Neural crest cell (in vitro differentiated cells): Measurements from ENCODE around the gene ARL15. TPM values are rescaled to one million over a fixed set of nuclear protein-coding genes. Genes with fewer than 3 reads are reported as not detected.

Source experiments
- DNase-seq: peaks from one replicate; pipeline ENCODE4 v3.0.0; 2021; ENCODE audit warnings: low read depth, mixed read lengths, low spot score
- H3K27ac Mint-ChIP-seq: one replicate; pipeline ENCODE4 v1.8.0; 2021; ENCODE audit warnings: mild to moderate bottlenecking, mixed read lengths; ENCODE audit not compliant: unreplicated experiment
- H3K27me3 Mint-ChIP-seq: 2 replicates; pipeline ENCODE4 v1.8.0; 2021; ENCODE audit warnings: low read depth, mild to moderate bottlenecking, mixed read lengths
- H3K36me3 Mint-ChIP-seq: 2 replicates; pipeline ENCODE4 v1.8.0; 2021; ENCODE audit warnings: low read depth, mild to moderate bottlenecking, mixed read lengths
- H3K4me1 Mint-ChIP-seq: 2 replicates; pipeline ENCODE4 v1.8.0; 2021; ENCODE audit warnings: mixed read lengths
- H3K4me3 Mint-ChIP-seq: one replicate; pipeline ENCODE4 v1.8.0; 2021; ENCODE audit warnings: mild to moderate bottlenecking, mixed read lengths
- H3K9me3 Mint-ChIP-seq: 2 replicates; pipeline ENCODE4 v1.8.0; 2021; ENCODE audit warnings: mixed read lengths
- total RNA-seq: library from RNA; stranded (reverse); gene quantifications from 2 replicates; pipeline ENCODE4 v1.2.1, GENCODE V29; 2021
- TF ChIP-seq, protein P1 (sequence below): fragments of 200-600 bp; sonication (generic); conservative IDR thresholded peaks from 2 replicates; pipeline ENCODE4 v1.5.0; 2021; ENCODE audit warnings: antibody characterized with exemption, mild to moderate bottlenecking

The ARL15 gene
- total RNA-seq, 1 donor from 2014 or later = 18.4 TPM

DNA sequence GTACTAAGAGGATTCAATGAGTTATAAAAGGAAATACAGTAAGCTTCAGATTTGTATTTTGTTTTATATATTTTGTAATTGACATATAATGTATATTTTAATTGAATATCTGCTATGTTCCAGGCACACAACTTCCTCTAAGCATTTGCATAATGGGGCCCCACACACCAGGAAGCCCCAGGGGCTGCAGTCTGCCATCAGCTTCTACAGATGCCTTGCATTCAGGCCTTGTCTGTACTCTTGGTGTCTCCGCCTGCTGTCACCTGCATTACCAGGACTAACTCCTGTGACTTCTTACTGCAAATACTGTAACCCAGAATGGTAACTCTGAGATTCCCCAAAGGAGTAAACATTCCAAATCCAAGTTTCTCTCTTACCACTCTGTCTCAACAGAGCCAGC lies 20.6 kb downstream of the ARL15 start:
- Mint-ChIP-seq H3K27me3 (no peaks in the 10 kb centered on the region), H3K4me1 (peaks cover 19% of the 10 kb centered on the region), H3K9me3 (no peaks in the 10 kb centered on the region), H3K36me3 (no peaks in the 10 kb centered on the region), H3K4me3 (no peak overlapping the region), H3K27ac (no peak overlapping the region)
- no peak for DNase-seq
- TF ChIP-seq, protein P1, sequence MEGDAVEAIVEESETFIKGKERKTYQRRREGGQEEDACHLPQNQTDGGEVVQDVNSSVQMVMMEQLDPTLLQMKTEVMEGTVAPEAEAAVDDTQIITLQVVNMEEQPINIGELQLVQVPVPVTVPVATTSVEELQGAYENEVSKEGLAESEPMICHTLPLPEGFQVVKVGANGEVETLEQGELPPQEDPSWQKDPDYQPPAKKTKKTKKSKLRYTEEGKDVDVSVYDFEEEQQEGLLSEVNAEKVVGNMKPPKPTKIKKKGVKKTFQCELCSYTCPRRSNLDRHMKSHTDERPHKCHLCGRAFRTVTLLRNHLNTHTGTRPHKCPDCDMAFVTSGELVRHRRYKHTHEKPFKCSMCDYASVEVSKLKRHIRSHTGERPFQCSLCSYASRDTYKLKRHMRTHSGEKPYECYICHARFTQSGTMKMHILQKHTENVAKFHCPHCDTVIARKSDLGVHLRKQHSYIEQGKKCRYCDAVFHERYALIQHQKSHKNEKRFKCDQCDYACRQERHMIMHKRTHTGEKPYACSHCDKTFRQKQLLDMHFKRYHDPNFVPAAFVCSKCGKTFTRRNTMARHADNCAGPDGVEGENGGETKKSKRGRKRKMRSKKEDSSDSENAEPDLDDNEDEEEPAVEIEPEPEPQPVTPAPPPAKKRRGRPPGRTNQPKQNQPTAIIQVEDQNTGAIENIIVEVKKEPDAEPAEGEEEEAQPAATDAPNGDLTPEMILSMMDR = no peak

DNA sequence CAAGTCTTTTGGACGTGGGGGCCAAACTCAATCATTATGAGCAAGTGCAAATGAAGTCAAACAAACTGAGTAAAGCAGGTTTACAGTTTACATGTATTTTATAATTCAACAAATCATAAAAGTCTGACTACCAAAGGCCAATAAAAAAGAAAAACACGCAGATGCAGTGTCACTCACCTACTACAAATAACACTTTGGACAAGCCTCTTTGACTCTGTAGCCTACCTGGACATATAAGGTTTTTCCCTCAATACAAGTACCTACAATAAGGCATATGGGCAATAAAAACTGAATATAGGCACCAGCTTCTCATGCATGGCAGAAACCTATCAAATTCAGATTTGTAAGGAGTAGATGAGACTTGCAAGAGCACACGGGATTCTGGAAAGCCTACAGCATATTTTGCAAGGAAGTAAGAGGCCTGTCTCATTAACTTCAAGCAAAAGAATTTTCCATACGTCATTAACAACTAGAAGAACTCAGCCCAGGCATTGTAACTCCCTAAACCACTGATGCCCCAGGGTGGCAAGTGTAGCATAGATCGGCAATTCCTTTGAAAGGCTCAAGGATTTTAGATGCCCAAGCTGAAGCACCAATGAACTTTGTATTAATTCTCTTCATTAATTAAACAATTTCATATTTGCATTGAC lies 21.7 kb downstream of the ARL15 start:
- no peak overlapping the region for H3K27ac Mint-ChIP-seq
- H3K4me3 Mint-ChIP-seq = no peak overlapping the region
- no peaks in the 10 kb centered on the region for H3K27me3 Mint-ChIP-seq
- DNase-seq = no peak
- H3K4me1 Mint-ChIP-seq = peaks cover 19% of the 10 kb centered on the region
- no peaks in the 10 kb centered on the region for H3K36me3 Mint-ChIP-seq
- H3K9me3 Mint-ChIP-seq = no peaks in the 10 kb centered on the region
- TF ChIP-seq, protein P1 = no peak

DNA sequence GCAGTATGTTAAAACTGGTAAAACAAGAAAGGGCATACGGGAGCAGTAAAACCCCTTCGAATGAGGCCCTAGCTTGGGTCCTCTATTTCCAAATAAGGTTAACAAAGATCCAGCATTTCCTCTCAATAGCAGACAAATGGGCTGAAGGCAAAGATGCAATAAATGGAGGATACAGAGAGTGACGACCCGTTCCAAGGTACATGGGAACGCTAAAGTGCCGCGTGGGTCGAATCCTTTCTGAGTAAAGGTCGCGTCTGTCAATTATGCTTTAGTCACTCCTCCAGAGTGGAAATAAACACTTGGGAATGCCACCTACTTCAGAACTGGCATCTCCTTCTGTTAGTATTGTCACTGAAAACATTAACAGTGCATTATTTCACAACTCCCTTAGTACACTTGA lies 24.7 kb downstream of the ARL15 start:
- Mint-ChIP-seq H3K27ac (peak overlapping the region; percentile 46), H3K9me3 (no peaks in the 10 kb centered on the region), H3K36me3 (no peaks in the 10 kb centered on the region), H3K4me3 (no peak overlapping the region), H3K27me3 (no peaks in the 10 kb centered on the region), H3K4me1 (peaks cover 19% of the 10 kb centered on the region)
- no peak for DNase-seq
- TF ChIP-seq, protein P1 = no peak

DNA sequence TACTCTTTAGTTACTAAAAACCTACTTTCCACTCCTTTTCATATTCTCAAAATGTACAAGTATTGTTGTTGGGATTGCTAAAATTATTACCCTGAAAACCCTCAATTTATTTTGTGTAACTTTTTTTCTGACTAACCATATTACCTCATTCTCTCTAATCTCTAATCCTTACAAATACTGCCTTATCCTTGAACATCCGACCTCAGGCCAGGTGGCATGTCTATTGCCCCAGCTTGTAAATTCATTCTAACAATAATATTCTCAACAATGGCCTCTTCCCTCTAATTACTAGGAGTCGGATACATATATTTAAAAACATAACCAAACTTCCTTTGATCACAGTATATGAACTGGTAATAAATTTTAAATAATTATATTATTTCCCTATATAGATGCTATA lies 25.8 kb downstream of the ARL15 start:
- no peaks in the 10 kb centered on the region for H3K36me3 Mint-ChIP-seq
- H3K4me1 Mint-ChIP-seq = peaks cover 15% of the 10 kb centered on the region
- no peaks in the 10 kb centered on the region for H3K27me3 Mint-ChIP-seq
- no peak overlapping the region for H3K27ac Mint-ChIP-seq
- H3K9me3 Mint-ChIP-seq = no peaks in the 10 kb centered on the region
- TF ChIP-seq, protein P1 = no peak
- DNase-seq = no peak
- H3K4me3 Mint-ChIP-seq = no peak overlapping the region

DNA sequence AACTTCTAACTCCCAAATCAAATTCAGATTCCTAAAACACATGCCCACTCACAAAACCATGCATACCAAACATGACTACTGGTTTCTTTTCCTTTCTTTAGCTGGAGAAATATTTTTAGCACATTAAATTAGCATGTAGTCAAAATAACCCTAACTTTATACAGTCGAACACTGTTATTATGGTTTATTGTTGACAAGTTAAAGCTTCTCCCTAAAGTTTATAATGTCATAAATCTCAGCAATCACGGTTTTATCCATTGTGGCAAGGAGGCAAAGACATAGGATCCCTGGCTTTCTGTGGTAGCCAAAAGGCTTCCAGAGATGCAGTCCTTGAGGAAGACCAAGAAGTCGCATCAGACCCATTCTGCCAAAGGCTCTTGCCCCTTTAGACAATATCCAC lies 27.5 kb downstream of the ARL15 start:
- Mint-ChIP-seq H3K27ac (no peak overlapping the region), H3K36me3 (no peaks in the 10 kb centered on the region), H3K4me1 (peaks cover 15% of the 10 kb centered on the region), H3K27me3 (no peaks in the 10 kb centered on the region), H3K9me3 (no peaks in the 10 kb centered on the region), H3K4me3 (no peak overlapping the region)
- TF ChIP-seq, protein P1 = no peak
- DNase-seq = no peak
